HUES48 (cell line): ENCODE data around the gene SLC30A9.

Experiments used
- H3K27ac ChIP-seq: one replicate; pipeline ENCODE4 v1.7.0; 2013; ENCODE audit warnings: low read depth, low read length, inconsistent platforms
- H3K27me3 ChIP-seq: 2 replicates; pipeline ENCODE4 v1.6.1; 2013; ENCODE audit warnings: mild to moderate bottlenecking, low read length; ENCODE audit not compliant: control insufficient read depth, insufficient read depth
- H3K36me3 ChIP-seq: 2 replicates; pipeline ENCODE4 v1.6.1; 2013; ENCODE audit warnings: low read length; ENCODE audit not compliant: control insufficient read depth, insufficient read depth
- H3K4me1 ChIP-seq: 2 replicates; pipeline ENCODE4 v1.6.1; 2013; ENCODE audit warnings: mild to moderate bottlenecking, low read length; ENCODE audit not compliant: control insufficient read depth, insufficient read depth
- H3K4me3 ChIP-seq: 2 replicates; pipeline ENCODE4 v1.5.1; 2013; ENCODE audit warnings: mild to moderate bottlenecking, low read depth, low read length
- H3K9ac ChIP-seq: 2 replicates; pipeline ENCODE4 v1.6.1; 2013; ENCODE audit warnings: mild to moderate bottlenecking, low read depth, low read length, moderate library complexity
- H3K9me3 ChIP-seq: 2 replicates; pipeline ENCODE4 v1.6.1; 2013; ENCODE audit warnings: low read length; ENCODE audit not compliant: control insufficient read depth, insufficient read depth

The SLC30A9 gene

DNA sequence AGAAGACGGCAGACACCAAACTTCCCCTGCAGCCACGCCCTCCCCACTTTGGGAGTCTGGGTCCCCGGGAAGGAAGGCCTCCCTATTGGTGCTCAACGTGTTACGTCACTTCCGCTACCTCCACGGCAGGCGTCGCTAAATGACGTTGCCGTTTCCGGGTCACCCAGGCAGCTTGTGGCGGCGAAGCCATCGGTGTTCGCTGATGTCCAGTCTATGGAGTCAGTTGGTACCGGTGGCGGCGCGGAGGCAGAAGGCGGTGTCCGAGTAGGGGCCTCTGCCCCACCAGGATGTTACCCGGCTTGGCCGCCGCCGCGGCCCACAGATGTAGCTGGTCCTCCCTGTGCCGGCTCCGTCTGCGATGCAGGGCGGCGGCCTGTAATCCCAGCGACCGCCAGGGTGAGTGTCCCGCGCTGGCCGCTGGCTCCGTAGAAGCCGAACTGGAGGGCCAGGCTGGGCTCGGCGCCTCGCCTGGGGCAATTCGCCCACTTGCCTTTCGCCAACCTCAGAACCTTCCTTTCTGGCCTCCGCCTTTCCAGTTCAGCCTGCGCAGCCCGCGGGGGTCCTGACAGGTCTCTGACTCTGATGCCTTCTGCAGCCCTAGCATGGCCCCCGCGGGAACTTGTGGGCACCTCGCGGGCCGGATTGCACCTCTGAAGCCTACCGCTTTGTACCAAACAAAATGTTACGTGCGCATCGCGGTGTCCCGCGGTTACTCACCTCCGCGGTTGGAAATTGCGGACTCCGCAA, at the start of gene SLC30A9:
TSS of gene SLC30A9 (plus strand) at position 166 of the 747 bp plus-strand sequence. CDS start at position 288, 122 bp downstream.
- H3K36me3 ChIP-seq = no peaks in the 10 kb centered on the region
- peaks cover 19% of the 10 kb centered on the region for H3K4me1 ChIP-seq
- H3K9me3 ChIP-seq = no peaks in the 10 kb centered on the region
- H3K9ac ChIP-seq = peak within 1 kb of the TSS; percentile 87
- H3K4me3 ChIP-seq = peak within 1 kb of the TSS; percentile 94
- H3K27ac ChIP-seq = peak within 1 kb of the TSS; percentile 78
- H3K27me3 ChIP-seq = no peaks in the 10 kb centered on the region

DNA sequence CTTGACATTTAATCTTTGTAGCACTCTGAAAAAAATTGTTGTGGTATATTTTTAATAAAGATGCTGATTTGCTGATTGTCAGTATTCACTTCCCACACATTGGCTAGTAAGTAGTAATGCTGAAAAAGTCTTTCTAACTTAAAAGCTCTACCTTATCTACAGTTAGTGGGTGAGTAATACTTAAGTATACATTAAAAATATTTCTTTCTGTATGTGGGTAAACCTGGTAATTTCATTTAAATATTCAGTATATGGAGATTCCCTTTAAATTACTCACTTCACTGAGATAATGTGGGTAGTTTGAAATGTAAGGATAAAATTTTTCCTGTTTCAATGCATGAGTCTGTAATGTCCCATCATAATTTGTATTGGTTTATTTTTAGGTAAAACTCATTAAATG, 49.5 kb upstream of the SLC30A9 start:
- no peaks in the 10 kb centered on the region for H3K27me3 ChIP-seq
- no peak overlapping the region for H3K4me3 ChIP-seq
- H3K36me3 ChIP-seq = peaks cover 89% of the 10 kb centered on the region
- H3K9ac ChIP-seq = no peak overlapping the region
- no peaks in the 10 kb centered on the region; the same call in 1 of the 2 replicates for H3K4me1 ChIP-seq
- no peak overlapping the region for H3K27ac ChIP-seq
- H3K9me3 ChIP-seq = no peaks in the 10 kb centered on the region

DNA sequence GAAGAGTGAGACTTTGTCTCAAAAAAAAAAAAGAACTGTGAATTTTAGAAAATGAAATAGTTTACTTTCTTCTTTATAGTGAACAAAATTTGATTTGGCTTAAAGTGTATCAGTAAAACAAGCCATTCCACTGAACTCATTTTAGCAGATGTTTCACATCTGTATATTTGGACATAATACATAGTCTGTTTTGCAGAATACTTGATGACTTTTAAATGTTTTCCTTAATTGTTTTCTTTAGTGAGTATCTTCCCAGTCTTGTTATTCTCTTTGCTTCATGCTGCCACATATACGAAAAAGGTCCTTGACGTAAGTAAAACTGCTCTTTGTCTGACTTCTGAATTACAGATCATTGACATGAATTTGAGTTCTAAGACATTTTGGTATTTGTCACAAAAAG, 46.8 kb upstream of the SLC30A9 start:
- no peak overlapping the region for H3K9ac ChIP-seq
- H3K9me3 ChIP-seq = no peaks in the 10 kb centered on the region
- H3K4me3 ChIP-seq = no peak overlapping the region
- no peaks in the 10 kb centered on the region for H3K27me3 ChIP-seq
- no peaks in the 10 kb centered on the region for H3K4me1 ChIP-seq
- H3K27ac ChIP-seq = no peak overlapping the region
- H3K36me3 ChIP-seq = peaks cover 93% of the 10 kb centered on the region

DNA sequence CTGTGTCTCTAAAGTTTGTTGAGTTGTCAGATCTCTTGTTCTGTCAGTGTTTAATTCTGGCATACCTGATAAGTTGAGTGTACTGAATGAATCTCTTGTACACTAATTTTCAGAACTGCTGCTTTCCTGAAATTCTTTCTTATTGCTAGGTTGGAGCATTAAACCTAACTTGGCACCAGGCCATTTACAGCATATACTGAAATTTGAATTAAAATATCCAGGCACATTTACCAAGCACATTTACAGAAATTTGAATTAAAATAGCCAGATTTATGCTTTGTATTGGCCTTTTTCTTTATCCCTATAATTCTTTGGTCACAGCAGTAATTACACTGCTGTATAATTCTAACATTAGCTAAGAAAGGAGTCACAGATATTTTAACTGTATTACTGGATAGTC, 46.2 kb upstream of the SLC30A9 start:
- no peaks in the 10 kb centered on the region for H3K27me3 ChIP-seq
- no peaks in the 10 kb centered on the region for H3K9me3 ChIP-seq
- H3K36me3 ChIP-seq = peaks cover 93% of the 10 kb centered on the region
- no peaks in the 10 kb centered on the region for H3K4me1 ChIP-seq
- no peak overlapping the region for H3K27ac ChIP-seq
- H3K9ac ChIP-seq = no peak overlapping the region
- no peak overlapping the region for H3K4me3 ChIP-seq

DNA sequence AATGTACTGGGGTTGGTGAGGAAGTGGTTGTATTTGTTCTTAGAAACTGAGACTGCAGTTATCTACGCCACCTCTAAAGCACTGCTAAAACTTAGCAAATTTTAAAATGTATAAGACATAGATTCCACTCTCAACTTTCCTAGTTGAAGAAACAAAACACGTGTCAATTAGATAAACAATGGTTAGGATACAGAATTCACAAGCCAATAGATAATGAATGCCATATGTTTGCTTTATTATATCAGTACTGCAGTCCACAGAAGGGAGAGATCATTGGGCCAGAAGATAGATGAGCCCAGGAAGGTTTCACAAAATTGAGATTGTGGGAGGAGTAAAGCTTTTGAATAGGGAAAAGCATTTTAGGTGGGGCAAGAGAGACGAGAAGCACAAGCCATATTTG, 40.8 kb upstream of the SLC30A9 start:
- Histone ChIP-seq H3K9me3 (no peaks in the 10 kb centered on the region), H3K4me1 (no peaks in the 10 kb centered on the region), H3K36me3 (peaks cover 97% of the 10 kb centered on the region)

DNA sequence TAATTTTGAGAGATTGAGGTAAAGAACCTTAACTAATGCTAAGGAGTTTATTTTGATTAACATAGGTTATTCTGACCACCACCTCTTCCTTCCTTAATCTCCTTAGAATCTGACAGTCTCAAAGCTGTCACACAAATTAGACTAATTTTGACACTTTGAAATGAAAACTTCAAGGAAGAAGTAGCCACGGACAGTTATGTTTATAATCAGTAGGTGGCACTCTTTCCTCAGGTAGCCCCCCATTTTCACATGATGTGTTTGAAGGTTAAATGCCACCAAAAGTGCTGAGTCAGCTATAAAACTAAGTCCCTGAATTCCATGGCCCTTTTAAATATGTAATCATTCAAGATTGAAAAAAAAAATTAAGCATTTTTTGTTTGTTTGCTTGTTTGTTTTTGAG, 32.7 kb upstream of the SLC30A9 start:
- H3K4me3 ChIP-seq = no peak overlapping the region
- no peaks in the 10 kb centered on the region for H3K27me3 ChIP-seq
- no peaks in the 10 kb centered on the region; the same call in 1 of the 2 replicates for H3K4me1 ChIP-seq
- H3K36me3 ChIP-seq = peaks cover 27% of the 10 kb centered on the region
- H3K27ac ChIP-seq = no peak overlapping the region
- H3K9me3 ChIP-seq = no peaks in the 10 kb centered on the region
- no peak overlapping the region for H3K9ac ChIP-seq

More for the DNA sequence above, 40.8 kb upstream of the SLC30A9 start:
- no peak overlapping the region for H3K9ac ChIP-seq
- H3K4me3 ChIP-seq = no peak overlapping the region
- no peak overlapping the region for H3K27ac ChIP-seq
- H3K27me3 ChIP-seq = no peaks in the 10 kb centered on the region

DNA sequence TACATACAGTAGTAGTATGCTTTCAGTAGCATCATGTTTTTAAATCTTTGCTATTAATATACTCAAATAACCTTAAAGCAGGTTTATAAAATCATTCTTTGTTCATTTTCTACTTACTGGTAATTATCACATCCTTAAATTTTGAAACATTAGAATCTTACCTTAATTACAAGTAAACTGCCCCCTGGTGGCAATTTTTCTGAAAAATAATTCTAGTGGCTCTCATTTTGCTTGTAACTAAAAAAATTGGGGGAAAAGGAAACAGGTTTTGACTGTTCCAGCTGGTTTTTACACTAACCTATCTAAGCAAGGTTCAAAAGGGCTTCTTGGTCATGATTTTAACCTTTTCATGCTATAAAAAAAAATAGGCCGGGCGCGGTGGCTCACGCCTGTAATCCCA, 27.2 kb upstream of the SLC30A9 start:
- Histone ChIP-seq H3K27ac (no peak overlapping the region), H3K27me3 (no peaks in the 10 kb centered on the region), H3K9ac (no peak overlapping the region), H3K4me3 (no peak overlapping the region), H3K36me3 (no peaks in the 10 kb centered on the region), H3K9me3 (no peaks in the 10 kb centered on the region), H3K4me1 (no peaks in the 10 kb centered on the region; the same call in 1 of the 2 replicates)

DNA sequence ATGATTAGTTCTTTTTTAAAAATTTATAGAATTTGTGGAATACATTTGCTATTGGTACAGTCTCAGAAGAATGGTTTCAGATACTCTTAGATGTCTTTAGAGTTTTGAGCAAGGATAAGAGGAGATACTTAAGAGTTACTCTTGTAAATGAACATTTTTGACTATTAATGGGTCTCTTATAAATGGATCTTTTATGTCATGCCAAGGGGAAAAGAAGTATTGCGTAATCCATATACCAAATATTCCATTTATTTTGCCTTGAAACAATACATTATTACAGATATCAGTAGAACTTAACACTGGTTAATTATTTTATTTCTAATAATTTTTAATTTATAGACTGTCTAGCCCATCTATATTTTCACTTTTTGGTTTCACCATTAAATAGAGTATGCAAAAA, 25.9 kb upstream of the SLC30A9 start:
- Histone ChIP-seq H3K36me3 (no peaks in the 10 kb centered on the region), H3K9me3 (no peaks in the 10 kb centered on the region), H3K4me1 (no peaks in the 10 kb centered on the region; the same call in 1 of the 2 replicates), H3K9ac (no peak overlapping the region), H3K27me3 (no peaks in the 10 kb centered on the region), H3K4me3 (no peak overlapping the region), H3K27ac (no peak overlapping the region)

DNA sequence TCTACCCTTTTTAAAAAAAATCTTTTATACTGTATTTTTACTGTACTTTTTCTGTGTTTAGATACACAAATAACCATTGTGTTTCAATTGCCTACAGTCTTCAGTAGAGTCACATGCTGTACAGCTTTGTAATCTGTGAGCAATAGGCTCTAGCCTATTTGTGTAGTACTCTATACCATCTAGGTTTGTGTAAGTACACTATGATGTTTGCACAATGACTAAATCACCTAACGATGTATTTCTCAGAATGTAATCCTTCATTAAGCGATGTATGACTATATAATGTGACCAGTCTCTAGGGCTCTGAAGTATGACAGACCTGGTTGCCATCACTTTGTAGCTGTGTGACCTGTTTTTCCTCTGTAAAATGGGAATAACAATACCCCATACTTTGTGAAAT, 22.9 kb upstream of the SLC30A9 start:
- no peak overlapping the region for H3K4me3 ChIP-seq
- H3K27ac ChIP-seq = no peak overlapping the region
- H3K9ac ChIP-seq = no peak overlapping the region
- no peaks in the 10 kb centered on the region for H3K4me1 ChIP-seq
- no peaks in the 10 kb centered on the region for H3K36me3 ChIP-seq
- H3K27me3 ChIP-seq = no peaks in the 10 kb centered on the region
- H3K9me3 ChIP-seq = peaks cover 7% of the 10 kb centered on the region; the same call in 1 of the 2 replicates

DNA sequence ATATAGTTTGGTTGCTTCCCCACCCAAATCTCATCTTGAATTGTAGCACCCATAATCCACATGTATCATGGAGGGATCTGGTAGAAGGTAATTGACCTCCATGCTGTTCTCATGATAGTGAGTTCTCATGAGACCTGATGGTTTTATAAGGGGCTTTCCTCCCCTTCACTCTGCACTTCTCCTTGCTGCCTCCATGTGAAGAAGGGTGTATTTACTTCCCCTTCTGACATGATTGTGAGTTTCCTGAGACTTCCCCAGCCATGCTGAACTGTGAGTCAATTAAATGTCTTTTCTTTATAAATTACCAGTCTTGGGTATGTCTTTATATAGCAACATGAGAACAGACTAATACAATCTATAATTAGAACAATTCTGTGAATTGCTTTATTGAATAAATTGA, 20.7 kb upstream of the SLC30A9 start:
- Histone ChIP-seq H3K4me3 (no peak overlapping the region), H3K4me1 (no peaks in the 10 kb centered on the region), H3K9ac (no peak overlapping the region), H3K27ac (no peak overlapping the region), H3K27me3 (no peaks in the 10 kb centered on the region), H3K36me3 (no peaks in the 10 kb centered on the region), H3K9me3 (peaks cover 7% of the 10 kb centered on the region; the same call in 1 of the 2 replicates)

DNA sequence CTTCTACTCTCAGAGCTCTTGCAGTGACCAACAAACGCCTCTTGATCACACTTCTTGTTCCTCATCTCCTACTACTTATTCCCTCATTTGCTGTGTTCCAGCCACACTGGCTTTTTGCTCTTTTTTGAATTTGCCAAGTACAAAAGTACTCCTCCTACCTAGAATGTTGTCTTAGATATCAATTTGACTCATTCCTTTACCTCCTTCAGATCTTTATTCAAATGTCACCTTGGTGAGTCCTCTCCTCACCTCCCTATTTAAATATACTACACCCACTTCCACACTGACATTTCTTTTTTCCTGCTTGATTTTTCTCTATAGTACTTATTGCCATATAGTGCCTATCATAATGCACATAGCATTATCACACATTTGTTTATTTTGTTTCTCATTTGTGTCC, 15.0 kb upstream of the SLC30A9 start:
- Histone ChIP-seq H3K4me3 (no peak overlapping the region), H3K9ac (no peak overlapping the region), H3K36me3 (no peaks in the 10 kb centered on the region), H3K27ac (no peak overlapping the region), H3K9me3 (peaks cover 7% of the 10 kb centered on the region; the same call in 1 of the 2 replicates), H3K27me3 (no peaks in the 10 kb centered on the region), H3K4me1 (peaks cover 8% of the 10 kb centered on the region)
